Measurements from ENCODE around the gene SLC35G1. TPM values are rescaled to one million over a fixed set of nuclear protein-coding genes. Genes with fewer than 3 reads are reported as not detected.

Gene SLC35G1
- total RNA-seq, 1 donor from 2014 or later = 5.6 TPM

DNA sequence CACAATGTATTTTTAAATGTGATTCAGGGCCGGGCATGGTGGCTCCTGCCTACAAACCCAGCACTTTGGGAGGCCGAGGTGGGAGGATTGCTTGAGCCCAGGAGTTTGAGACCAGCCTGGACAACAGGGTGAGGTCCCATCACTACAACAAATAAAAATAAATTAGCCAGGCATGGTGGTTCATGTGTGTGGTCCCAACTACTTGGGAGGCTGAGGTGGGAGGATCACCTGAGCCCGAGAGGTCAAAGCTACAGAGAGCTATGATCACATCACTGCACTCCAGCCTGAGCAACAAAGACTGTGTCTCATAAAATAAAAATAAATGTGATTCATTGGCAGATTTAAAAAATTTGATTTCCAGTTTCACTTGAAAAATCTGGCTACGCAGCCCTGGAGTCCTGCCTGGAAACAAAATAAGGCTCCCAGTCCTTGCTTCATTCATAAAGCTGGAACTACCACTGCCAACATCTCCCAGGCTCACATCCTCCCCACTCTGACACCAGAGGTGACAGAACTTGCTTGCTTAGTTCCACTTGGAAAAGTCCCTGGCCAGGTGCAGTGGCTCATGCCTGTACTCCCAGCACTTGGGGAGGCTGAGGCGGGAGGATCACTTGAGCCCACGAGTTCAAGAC lies 27.9 kb upstream of the SLC35G1 start:
- H3K27me3 Mint-ChIP-seq (ENCODE audit: insufficient read depth) = peaks cover 14% of the 10 kb centered on the region
- intact Hi-C loops (cut with micrococcal nuclease) = no loop called here
- no peaks in the 10 kb centered on the region for H3K36me3 Mint-ChIP-seq (ENCODE audit: low read depth)
- no peak overlapping the region for H3K27ac Mint-ChIP-seq
- H3K9me3 Mint-ChIP-seq = no peaks in the 10 kb centered on the region
- no peak overlapping the region for H3K4me3 Mint-ChIP-seq
- no peak for DNase-seq (ENCODE audit: low spot score)
- H3K4me1 Mint-ChIP-seq (ENCODE audit: low read depth) = no peaks in the 10 kb centered on the region

DNA sequence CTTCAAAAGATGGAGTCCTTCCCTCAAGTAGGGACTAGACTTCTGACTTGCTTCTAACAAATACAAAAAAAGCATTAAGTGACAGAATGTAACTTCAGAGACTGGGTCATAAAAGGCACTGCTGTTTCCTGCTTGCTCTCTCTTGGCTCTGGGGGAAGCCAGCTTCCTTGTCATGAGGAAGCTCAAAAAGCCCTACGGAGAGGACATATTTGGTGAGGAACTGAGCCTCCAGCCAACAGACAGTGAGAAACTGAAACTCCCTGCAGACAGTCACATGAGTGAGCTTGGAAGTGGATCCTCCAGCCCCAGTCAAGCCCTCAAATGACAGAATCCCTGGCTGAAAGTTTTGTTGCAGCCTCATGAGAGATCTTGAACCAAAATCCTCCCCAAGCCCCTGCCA lies 26.3 kb upstream of the SLC35G1 start:
- H3K36me3 Mint-ChIP-seq (ENCODE audit: low read depth) = no peaks in the 10 kb centered on the region
- H3K9me3 Mint-ChIP-seq = no peaks in the 10 kb centered on the region
- no peak overlapping the region for H3K27ac Mint-ChIP-seq
- DNase-seq (ENCODE audit: low spot score) = no peak
- intact Hi-C loops (cut with micrococcal nuclease) = no loop called here
- no peaks in the 10 kb centered on the region for H3K4me1 Mint-ChIP-seq (ENCODE audit: low read depth)
- no peak overlapping the region for H3K4me3 Mint-ChIP-seq
- peaks cover 18% of the 10 kb centered on the region for H3K27me3 Mint-ChIP-seq (ENCODE audit: insufficient read depth)

DNA sequence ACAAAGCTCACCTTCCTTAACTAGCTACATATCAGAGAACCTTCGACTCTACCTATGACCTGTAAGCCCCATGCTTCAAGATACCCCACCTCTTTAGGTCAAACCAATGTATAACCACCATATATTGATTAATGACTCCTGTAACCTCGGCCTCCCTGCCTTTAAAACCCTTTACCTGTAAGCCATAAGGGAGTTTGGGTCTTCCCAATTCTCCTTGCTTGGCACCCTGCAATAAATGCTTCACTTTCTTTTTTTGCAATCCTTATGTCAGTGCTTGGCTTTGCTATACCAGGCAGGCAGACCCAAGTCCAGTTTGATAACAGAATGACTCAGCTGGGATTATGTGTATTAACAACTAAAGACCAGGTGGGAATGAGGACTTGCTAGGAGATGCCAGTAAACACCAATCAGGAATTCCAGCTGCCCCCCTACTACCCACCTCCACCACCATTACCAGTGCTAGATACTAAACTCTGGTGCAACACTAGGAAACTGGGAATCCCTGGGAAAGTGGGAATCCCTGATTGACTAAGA lies 22.0 kb upstream of the SLC35G1 start:
- Mint-ChIP-seq H3K4me3 (no peak overlapping the region), H3K36me3 (ENCODE audit: low read depth) (no peaks in the 10 kb centered on the region), H3K27ac (no peak overlapping the region), H3K27me3 (ENCODE audit: insufficient read depth) (peaks cover 22% of the 10 kb centered on the region), H3K4me1 (ENCODE audit: low read depth) (no peaks in the 10 kb centered on the region), H3K9me3 (no peaks in the 10 kb centered on the region)
- intact Hi-C loops (cut with micrococcal nuclease) = no loop called here
- DNase-seq (ENCODE audit: low spot score) = no peak

DNA sequence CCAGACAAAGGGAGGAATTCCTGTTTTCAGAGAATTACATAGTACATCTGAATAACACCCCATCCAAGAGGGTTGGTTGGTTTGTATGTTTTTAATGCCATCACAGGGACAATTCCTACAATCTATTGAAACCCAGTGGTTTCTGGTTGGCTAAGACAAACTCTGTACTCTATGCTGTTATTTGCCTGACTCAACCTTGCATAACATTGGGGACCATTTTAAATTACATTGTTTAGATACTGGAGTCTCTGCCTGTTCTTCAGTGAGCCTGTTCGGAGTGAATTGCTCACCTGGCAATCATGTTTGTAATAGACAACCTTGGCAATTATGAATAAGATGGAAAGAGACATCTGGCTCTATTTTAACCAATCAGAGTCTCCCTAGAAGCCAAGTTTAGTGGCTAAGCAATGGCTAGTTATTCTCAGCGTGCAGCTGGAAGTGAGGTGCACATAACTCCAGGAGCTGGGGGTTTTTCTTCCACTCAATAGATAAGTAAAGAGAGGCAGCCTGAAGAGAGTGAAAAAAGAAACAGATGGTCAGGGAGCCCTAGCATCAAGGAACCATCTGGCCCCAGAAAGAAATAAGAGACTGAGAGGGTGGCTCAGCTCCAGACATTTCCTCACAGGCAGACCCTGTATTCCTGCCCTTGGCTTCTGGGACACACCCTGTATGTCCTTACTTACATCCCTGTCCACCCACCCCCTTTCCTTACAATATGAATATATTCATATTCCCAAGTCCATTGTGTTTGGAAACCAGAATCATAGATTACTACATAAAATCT lies 21.2 kb upstream of the SLC35G1 start:
- Mint-ChIP-seq H3K36me3 (ENCODE audit: low read depth) (no peaks in the 10 kb centered on the region), H3K27me3 (ENCODE audit: insufficient read depth) (peaks cover 18% of the 10 kb centered on the region), H3K4me3 (no peak overlapping the region), H3K4me1 (ENCODE audit: low read depth) (no peaks in the 10 kb centered on the region), H3K9me3 (no peaks in the 10 kb centered on the region), H3K27ac (no peak overlapping the region)
- no peak for DNase-seq (ENCODE audit: low spot score)
- intact Hi-C loops (cut with micrococcal nuclease) = no loop called here

DNA sequence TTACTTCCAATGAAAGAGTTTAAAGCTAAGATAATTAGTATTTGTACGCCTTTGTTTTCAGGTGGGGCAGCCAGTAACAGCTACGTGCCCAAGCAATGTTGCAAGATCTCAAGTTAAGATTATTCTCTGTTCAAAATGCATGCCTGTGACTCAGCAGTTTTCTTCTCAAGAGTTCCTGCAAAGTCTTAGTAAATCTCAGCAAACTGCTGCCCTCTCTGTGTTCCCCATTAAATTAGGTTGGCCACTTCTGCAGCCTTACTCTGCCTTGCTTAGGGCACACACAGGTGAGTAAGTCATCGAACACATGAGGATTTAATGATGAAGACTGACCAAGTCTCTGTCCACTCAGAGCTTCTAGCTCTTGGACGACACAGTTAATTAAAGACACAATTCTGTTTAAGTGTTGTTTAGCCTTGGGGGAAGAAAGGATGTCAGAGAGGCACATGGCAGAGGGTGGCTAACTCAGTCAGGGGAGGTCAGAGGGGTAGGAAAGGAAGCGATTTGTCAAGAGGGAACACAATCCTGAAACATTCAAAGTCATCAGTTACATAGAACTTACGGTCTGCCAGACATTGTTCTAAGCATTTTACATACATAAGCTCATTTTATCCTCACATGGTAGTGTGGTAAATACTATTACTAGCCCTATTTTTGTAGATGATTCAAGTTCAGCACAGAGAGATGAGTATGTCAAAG lies 20.2 kb upstream of the SLC35G1 start:
- H3K36me3 Mint-ChIP-seq (ENCODE audit: low read depth) = no peaks in the 10 kb centered on the region
- no peak for DNase-seq (ENCODE audit: low spot score)
- H3K4me1 Mint-ChIP-seq (ENCODE audit: low read depth) = no peaks in the 10 kb centered on the region
- H3K27ac Mint-ChIP-seq = no peak overlapping the region
- H3K4me3 Mint-ChIP-seq = no peak overlapping the region
- H3K27me3 Mint-ChIP-seq (ENCODE audit: insufficient read depth) = peaks cover 16% of the 10 kb centered on the region
- no peaks in the 10 kb centered on the region for H3K9me3 Mint-ChIP-seq
- intact Hi-C loops (cut with micrococcal nuclease) = no loop called here

DNA sequence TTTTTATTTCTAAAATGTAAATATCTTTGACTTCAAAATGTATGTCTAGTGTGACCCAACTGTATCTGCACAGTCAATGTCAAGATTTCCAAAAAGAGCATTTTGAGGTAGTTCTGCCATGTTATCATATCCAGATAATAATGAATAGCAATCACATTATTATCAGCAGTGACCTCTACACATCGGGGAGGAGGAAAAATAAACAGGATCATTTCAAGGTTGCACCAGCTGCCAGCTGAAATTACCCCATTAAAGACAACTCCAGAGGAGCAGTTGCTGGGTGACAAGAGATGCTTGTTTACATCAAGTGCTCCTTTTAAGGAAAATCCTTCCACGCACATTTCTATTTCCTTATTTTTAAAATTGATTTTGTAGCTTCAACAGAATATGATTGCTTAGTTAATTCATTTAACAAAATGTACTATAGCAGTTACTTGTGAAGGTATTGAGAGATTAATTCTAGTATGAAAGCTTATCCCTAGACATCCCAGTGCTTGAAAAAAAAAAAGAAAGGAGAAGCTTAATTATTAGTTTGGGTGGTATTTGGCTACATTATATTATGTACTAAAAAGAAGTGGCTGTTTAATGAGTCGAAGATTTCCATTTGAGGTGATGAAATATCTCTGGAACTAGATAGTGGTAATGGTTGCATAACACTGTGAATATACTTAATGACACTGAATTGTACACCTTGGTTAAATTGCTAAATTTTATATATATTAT lies 19.3 kb upstream of the SLC35G1 start:
- Mint-ChIP-seq H3K4me1 (ENCODE audit: low read depth) (no peaks in the 10 kb centered on the region), H3K4me3 (no peak overlapping the region), H3K36me3 (ENCODE audit: low read depth) (no peaks in the 10 kb centered on the region), H3K27me3 (ENCODE audit: insufficient read depth) (peaks cover 22% of the 10 kb centered on the region), H3K9me3 (no peaks in the 10 kb centered on the region), H3K27ac (no peak overlapping the region)
- intact Hi-C loops (cut with micrococcal nuclease) = no loop called here
- no peak for DNase-seq (ENCODE audit: low spot score)

DNA sequence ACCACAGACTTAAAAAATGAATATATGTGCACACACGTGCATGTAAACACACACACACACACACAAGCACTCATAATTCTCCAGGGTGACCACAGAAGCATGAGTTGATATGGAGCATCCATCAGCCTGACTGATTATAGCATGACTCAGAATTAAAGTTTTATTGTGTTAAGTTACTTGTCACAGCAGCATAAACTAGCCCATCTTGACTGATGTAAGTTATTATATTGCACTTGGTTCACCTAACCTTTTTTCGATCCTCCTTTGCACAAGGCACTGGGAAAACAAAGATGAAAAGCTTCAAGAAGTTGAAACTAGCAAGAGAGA lies 18.8 kb upstream of the SLC35G1 start:
- DNase-seq (ENCODE audit: low spot score) = no peak
- intact Hi-C loops (cut with micrococcal nuclease) = no loop called here
- Mint-ChIP-seq H3K9me3 (no peaks in the 10 kb centered on the region), H3K27me3 (ENCODE audit: insufficient read depth) (peaks cover 25% of the 10 kb centered on the region), H3K36me3 (ENCODE audit: low read depth) (no peaks in the 10 kb centered on the region), H3K27ac (no peak overlapping the region), H3K4me3 (no peak overlapping the region), H3K4me1 (ENCODE audit: low read depth) (no peaks in the 10 kb centered on the region)

DNA sequence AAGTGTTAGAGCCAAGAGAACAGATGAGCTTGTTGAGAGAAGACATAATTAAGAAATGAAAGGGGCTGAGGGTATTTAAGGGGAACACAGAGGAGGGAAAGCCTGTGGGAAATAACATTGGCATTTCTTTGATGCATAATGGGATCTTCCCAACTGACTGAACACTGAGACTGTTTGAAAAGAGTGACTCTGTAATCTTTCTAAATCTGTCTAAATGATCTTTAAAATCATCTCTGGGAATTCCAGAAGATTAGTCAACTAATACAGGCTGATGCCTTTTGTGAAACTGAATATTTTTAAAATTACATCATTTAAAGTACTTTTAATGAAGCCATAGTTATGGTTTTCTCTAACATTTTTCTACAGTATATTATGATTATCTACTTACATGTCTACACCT lies 17.4 kb upstream of the SLC35G1 start:
- intact Hi-C loops (cut with micrococcal nuclease) = no loop called here
- Mint-ChIP-seq H3K27ac (no peak overlapping the region), H3K36me3 (ENCODE audit: low read depth) (no peaks in the 10 kb centered on the region), H3K4me3 (no peak overlapping the region), H3K4me1 (ENCODE audit: low read depth) (no peaks in the 10 kb centered on the region), H3K27me3 (ENCODE audit: insufficient read depth) (peaks cover 26% of the 10 kb centered on the region), H3K9me3 (no peaks in the 10 kb centered on the region)
- no peak for DNase-seq (ENCODE audit: low spot score)

DNA sequence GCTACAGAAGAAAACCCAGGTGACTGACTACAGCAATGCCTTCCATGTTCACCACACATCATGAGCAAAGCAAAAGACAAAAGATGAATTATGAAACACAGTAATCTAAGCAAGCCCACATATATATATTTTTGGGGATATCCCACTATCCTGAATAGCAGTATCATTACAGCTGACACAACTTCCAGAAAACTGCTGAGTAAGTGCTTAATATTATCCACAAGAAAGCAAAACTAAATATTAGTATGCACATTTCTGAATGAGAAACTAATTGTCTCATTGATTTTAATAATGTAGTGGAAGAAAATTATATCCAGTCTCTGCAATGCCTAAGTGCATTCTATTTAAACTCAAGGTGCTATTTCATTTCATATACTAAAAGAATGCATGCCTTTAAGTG lies 14.5 kb upstream of the SLC35G1 start:
- Mint-ChIP-seq H3K4me1 (ENCODE audit: low read depth) (no peaks in the 10 kb centered on the region), H3K9me3 (no peaks in the 10 kb centered on the region), H3K27ac (no peak overlapping the region), H3K27me3 (ENCODE audit: insufficient read depth) (peaks cover 35% of the 10 kb centered on the region), H3K4me3 (no peak overlapping the region), H3K36me3 (ENCODE audit: low read depth) (no peaks in the 10 kb centered on the region)
- no peak for DNase-seq (ENCODE audit: low spot score)
- intact Hi-C loops (cut with micrococcal nuclease) = no loop called here

DNA sequence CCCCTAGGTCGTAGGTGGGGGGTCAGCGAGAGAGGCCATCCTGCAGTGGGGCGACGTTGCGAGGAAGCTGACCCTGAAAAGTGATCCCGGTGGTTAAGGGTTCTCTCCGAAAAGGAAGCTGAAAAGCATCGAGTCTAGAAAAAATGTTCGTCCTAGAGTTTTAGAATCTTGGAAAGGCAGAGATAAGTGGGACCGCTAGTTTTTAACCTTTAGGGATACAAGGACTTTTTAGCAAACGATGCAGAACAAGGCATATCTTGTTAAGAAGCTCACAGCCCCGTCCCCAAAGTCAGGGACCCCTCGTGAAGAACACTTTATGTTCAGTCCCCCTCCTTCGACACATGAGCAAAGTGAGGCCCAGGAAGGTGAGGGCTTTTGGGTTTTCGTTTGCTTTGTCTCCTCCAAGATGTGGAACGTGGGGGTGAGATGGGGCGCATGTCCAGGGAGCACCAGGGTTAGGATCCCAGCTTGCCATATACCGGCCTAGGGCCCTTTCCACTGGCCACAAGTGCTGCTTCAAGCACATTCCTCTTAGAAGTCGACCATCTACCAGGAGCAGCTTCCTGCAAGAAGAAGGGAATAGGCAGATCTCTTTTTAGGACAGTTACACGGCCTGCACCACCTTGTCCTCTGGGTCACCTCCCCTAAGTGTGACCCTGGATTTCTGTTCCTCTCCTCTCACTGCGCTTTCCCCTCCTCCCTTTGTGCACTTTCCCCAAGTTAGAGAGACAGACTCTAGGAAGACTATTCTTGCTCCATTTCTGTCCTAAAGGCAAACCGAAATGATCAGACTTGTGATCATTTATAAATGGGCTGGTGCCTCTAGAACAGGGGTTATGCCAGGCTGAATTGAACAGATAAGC lies 969 bp downstream of the SLC35G1 start:
- Mint-ChIP-seq H3K4me1 (ENCODE audit: low read depth) (peaks cover 40% of the 10 kb centered on the region), H3K27me3 (ENCODE audit: insufficient read depth) (peaks cover under 1% of the 10 kb centered on the region), H3K27ac (peak overlapping the region; percentile 57), H3K9me3 (no peaks in the 10 kb centered on the region), H3K36me3 (ENCODE audit: low read depth) (peaks cover 9% of the 10 kb centered on the region), H3K4me3 (peak overlapping the region; percentile 85)
- intact Hi-C loops (cut with micrococcal nuclease) = loop anchor here (1.0 to 10.0 kb wide), 5 partner anchors 192 to 1047 kb away; partner anchors contain the start of genes CEP55, EXOC6, FRA10AC1 and HELLS
- no peak for DNase-seq (ENCODE audit: low spot score)

DNA sequence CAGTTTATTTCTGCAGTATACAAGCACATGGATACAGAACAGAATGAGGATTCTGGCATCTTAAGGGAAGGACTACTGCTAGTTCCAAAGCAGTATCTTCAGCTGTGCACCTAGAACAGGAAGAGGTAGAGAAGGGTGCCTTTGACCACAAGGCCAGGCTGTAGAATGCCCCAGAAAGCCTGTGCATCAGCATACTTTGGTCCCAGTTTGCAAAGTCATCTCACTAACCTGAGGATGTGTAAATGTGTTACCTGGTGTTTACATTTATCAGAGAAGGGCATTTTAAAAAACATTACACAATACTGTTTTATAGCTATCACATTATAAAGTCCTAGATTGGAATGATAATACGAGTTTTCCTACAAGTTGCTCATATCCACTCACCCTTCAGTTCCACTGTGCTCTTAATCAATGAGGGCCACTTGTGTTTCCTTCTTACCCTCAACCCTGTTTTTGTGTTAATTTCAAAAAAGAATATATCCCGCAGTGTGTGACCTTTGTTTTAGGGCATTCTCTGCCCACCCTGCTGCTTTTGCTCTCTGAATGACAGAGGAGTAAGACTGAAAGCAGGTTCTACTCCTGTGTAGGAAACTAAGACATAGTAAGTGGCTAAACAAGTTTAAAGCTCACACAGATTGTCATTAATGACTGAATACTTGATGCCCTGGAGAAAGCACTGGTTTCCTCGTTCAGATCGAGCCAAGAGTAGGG lies 3.4 kb downstream of the SLC35G1 start:
- Mint-ChIP-seq H3K4me1 (ENCODE audit: low read depth) (peaks cover 40% of the 10 kb centered on the region), H3K4me3 (no peak overlapping the region), H3K27ac (no peak overlapping the region), H3K9me3 (no peaks in the 10 kb centered on the region), H3K36me3 (ENCODE audit: low read depth) (peaks cover 19% of the 10 kb centered on the region), H3K27me3 (ENCODE audit: insufficient read depth) (no peaks in the 10 kb centered on the region)
- intact Hi-C loops (cut with micrococcal nuclease) = loop anchor here (5.0 to 10.0 kb wide), 2 partner anchors 402 to 650 kb away; partner anchors contain the start of genes CEP55 and HELLS
- DNase-seq (ENCODE audit: low spot score) = no peak
